Testis (tissue), 3 donors: ENCODE results near the gene RAPGEF6. TPM values are rescaled to one million over a fixed set of nuclear protein-coding genes. Genes with fewer than 3 reads are reported as not detected.
"Not testable (repeated sequence)": the region's sequence is repeated elsewhere in the genome, so short reads cannot be mapped to it uniquely, and the experiment has no call there.

Experiments used
- DNase-seq: peaks from one replicate; pipeline ENCODE4 v3.0.0-alpha.2; 2019
- H3K27ac ChIP-seq, 2 donors: fragments of 200-600 bp; sonication (generic); one replicate each; pipeline ENCODE4 v1.5.1; 2019
- H3K27me3 ChIP-seq: fragments of 200-600 bp; sonication (generic); one replicate; pipeline ENCODE4 v1.5.1; 2019
- H3K36me3 ChIP-seq: fragments of 200-600 bp; sonication (generic); one replicate; pipeline ENCODE4 v1.5.1; 2017; ENCODE audit warnings: low read depth; ENCODE audit errors: missing control alignments
- H3K4me1 ChIP-seq: fragments of 200-600 bp; sonication (generic); one replicate; pipeline ENCODE4 v1.5.1; 2019
- H3K4me3 ChIP-seq, 2 donors: fragments of 200-600 bp; sonication (generic); one replicate each; pipeline ENCODE4 v1.5.1; 2017 to 2019
- H3K9me3 ChIP-seq: fragments of 200-600 bp; sonication (generic); one replicate; pipeline ENCODE4 v1.5.1; 2017
- CTCF ChIP-seq, 3 experiments: fragments of 450-650 bp in 2 of 3; fragments of 200-600 bp in 1 of 3; sonication (generic) in 1 of 3; IDR thresholded peaks; one replicate each; pipeline ENCODE4 v1.5.1; 2016 to 2019; ENCODE audit warnings: antibody characterized with exemption in 3 of 3, mild to moderate bottlenecking in 2 of 3, moderate library complexity in 1 of 3
- POLR2A ChIP-seq: fragments of 450-650 bp; IDR thresholded peaks from one replicate; pipeline ENCODE4 v1.6.1; 2017; ENCODE audit warnings: antibody characterized with exemption, mild to moderate bottlenecking, moderate library complexity
- WGBS, 2 donors: methylation state at CpG; one replicate each; pipeline ENCODE4 v1.1.5; 2018; 5-methylcytosine and 5-hydroxymethylcytosine counted together
- intact Hi-C: fragments of 100-400 bp; cut with DNase I; formaldehyde crosslinking; loops from one replicate; pipeline ENCODE4 v1.15.1; 2023; ENCODE audit warnings: low total_unique reads
- polyA plus RNA-seq: library from polyadenylated mRNA; stranded (reverse); fragments of 350-450 nt; fragmentation: Illumina TruSeq; extraction: RNeasy Lipid Tissue Mini Kit (QIAGEN cat#74804); gene quantifications from one replicate; pipeline ENCODE4 v1.2.3, GENCODE V29; 2014; ENCODE audit warnings: low read depth, low replicate concordance; ENCODE audit not compliant: insufficient read depth
- total RNA-seq, 2 donors: library from RNA; depleted of rRNA; stranded (reverse); fragments of >200 nt; gene quantifications; one replicate each; pipeline ENCODE4 v1.2.3, GENCODE V29; 2016

Gene RAPGEF6
- total and polyA plus RNA-seq, 3 donors from 2014 or later, result 27.6 to 59.0 (median 40.1) TPM

GRCh38 chr5:131622633-131623032, 12.4 kb downstream of the RAPGEF6 start:
- no peaks in the 10 kb centered on the region for H3K36me3 ChIP-seq
- no peaks in the 10 kb centered on the region for H3K27me3 ChIP-seq
- H3K4me1 ChIP-seq, result no peaks in the 10 kb centered on the region
- no peak overlapping the region for H3K27ac ChIP-seq
- WGBS, 2 donors, result 37 to 66% methylated on average over 2 of the region's 2 CpGs
- no peaks in the 10 kb centered on the region for H3K9me3 ChIP-seq
- TF ChIP-seq POLR2A (no peak), CTCF (IDR thresholded peaks at IDR 0.05) (no peak)
- intact Hi-C loops, result no loop called here
- DNase-seq, result no peak
- H3K4me3 ChIP-seq, result no peak overlapping the region

- H3K27me3 ChIP-seq, H3K4me3 ChIP-seq, H3K27ac ChIP-seq, intact Hi-C loops, H3K36me3 ChIP-seq, DNase-seq, H3K4me1 ChIP-seq, H3K9me3 ChIP-seq: not testable (repeated sequence)
- 91 to 95% methylated on average over 2 of the region's 2 CpGs for WGBS, 2 donors
These were observed 13.9 kb downstream of the RAPGEF6 start for GRCh38 chr5:131621164-131621563.

- Histone ChIP-seq H3K36me3 (no peaks in the 10 kb centered on the region), H3K27ac (no peak overlapping the region), H3K27me3 (no peaks in the 10 kb centered on the region), H3K4me1 (no peaks in the 10 kb centered on the region), H3K9me3 (no peaks in the 10 kb centered on the region), H3K4me3 (no peak overlapping the region)
- no peak for TF ChIP-seq POLR2A
- TF ChIP-seq CTCF (IDR thresholded peaks at IDR 0.05), result no peak
- 80 to 81% methylated on average over 8 of the region's 8 CpGs for WGBS, 2 donors
- intact Hi-C loops, result no loop called here
- DNase-seq, result no peak
These were observed 15.9 kb downstream of the RAPGEF6 start for GRCh38 chr5:131619102-131619501.

- Histone ChIP-seq H3K36me3 (no peaks in the 10 kb centered on the region), H3K27me3 (no peaks in the 10 kb centered on the region)
These were observed 17.7 kb downstream of the RAPGEF6 start for GRCh38 chr5:131617140-131617822.

GRCh38 chr5:131615957-131616356, 19.1 kb downstream of the RAPGEF6 start:
- Histone ChIP-seq H3K4me3 (no peak overlapping the region), H3K4me1 (no peaks in the 10 kb centered on the region), H3K27me3 (no peaks in the 10 kb centered on the region), H3K9me3 (no peaks in the 10 kb centered on the region), H3K27ac (no peak overlapping the region), H3K36me3 (no peaks in the 10 kb centered on the region)
- intact Hi-C loops, result no loop called here
- 91 to 97% methylated on average over 2 of the region's 2 CpGs for WGBS, 2 donors
- no peak for DNase-seq
- no peak for TF ChIP-seq CTCF (IDR thresholded peaks at IDR 0.05)
- TF ChIP-seq POLR2A, result no peak

More at GRCh38 chr5:131617140-131617822, 17.7 kb downstream of the RAPGEF6 start:
- no peak for DNase-seq
- H3K27ac ChIP-seq, result no peak overlapping the region
- WGBS, 2 donors, result 69 to 77% methylated on average over 11 of the region's 11 CpGs
- no peaks in the 10 kb centered on the region for H3K4me1 ChIP-seq
- H3K9me3 ChIP-seq, result no peaks in the 10 kb centered on the region
- no peak overlapping the region for H3K4me3 ChIP-seq
- intact Hi-C loops, result no loop called here
- TF ChIP-seq CTCF (IDR thresholded peaks at IDR 0.05) (no peak), POLR2A (no peak)
